OCI-LY1 (cell line): ENCODE data around the gene CNTNAP2.

Experiments used
- CTCF ChIP-seq: fragments of 200-600 bp; sonication (generic), shearing (Covaris generic); IDR thresholded peaks from 2 replicates; pipeline ENCODE4 v1.5.1; 2017; ENCODE audit warnings: mild to moderate bottlenecking, antibody characterized with exemption, low read length, moderate library complexity, mixed read lengths
- EZH2 ChIP-seq: fragments of 200-600 bp; sonication (generic), shearing (Covaris generic); IDR thresholded peaks from 2 replicates; pipeline ENCODE4 v1.8.0; 2017; ENCODE audit warnings: borderline replicate concordance, mixed run types, mild to moderate bottlenecking, antibody characterized with exemption, low read length, moderate library complexity, mixed read lengths

GRCh38 chr7:147810269-147810668, 1693.7 kb downstream of the CNTNAP2 start:
- TF ChIP-seq CTCF, result no peak
- no peak for TF ChIP-seq EZH2
